Prostate gland (tissue), 2 donors: ENCODE measurements around the gene BNC2.
A peak's percentile ranks its signal among the peaks of the same experiment; 100 is the strongest.

Experiments
- CTCF ChIP-seq, 4 experiments: fragments of 200-600 bp in 2 of 4; fragments of 450-650 bp in 2 of 4; sonication (generic) in 2 of 4; IDR thresholded peaks; 1 replicate in 3 of 4; 2 replicates in 1 of 4; pipeline ENCODE4 v1.5.1; 2016 to 2019; ENCODE audit warnings: antibody characterized with exemption in 4 of 4, mild to moderate bottlenecking in 2 of 4, moderate library complexity in 2 of 4
- POLR2A ChIP-seq: fragments of 450-650 bp; IDR thresholded peaks from one replicate; pipeline ENCODE4 v1.6.1; 2016; ENCODE audit warnings: antibody characterized with exemption, mild to moderate bottlenecking
- POLR2AphosphoS5 ChIP-seq: sonication (generic); formaldehyde crosslinking; IDR thresholded peaks from one replicate; pipeline ENCODE4 v1.6.1; 2017; ENCODE audit warnings: antibody characterized with exemption

GRCh38 chr9:16521868-16522411, 348.5 kb downstream of the BNC2 start:
- no peak for TF ChIP-seq CTCF (IDR thresholded peaks at IDR 0.05)
- TF ChIP-seq POLR2AphosphoS5: peak; percentile 10
- no peak for TF ChIP-seq POLR2A
